MG63 (cell line): ENCODE data around the gene FARP1. TPM values are rescaled to one million over a fixed set of nuclear protein-coding genes. Genes with fewer than 3 reads are reported as not detected.
A peak's percentile ranks its signal among the peaks of the same experiment; 100 is the strongest.

ENCODE experiments used
- DNase-seq: peaks from one replicate; pipeline ENCODE4 v3.0.0-alpha.2; 2020
- H3K27me3 ChIP-seq: fragments of 250-450 bp; sonication (Bioruptor Pico); 2 replicates; pipeline ENCODE4 v1.5.1; 2020; ENCODE audit warnings: mild to moderate bottlenecking, moderate library complexity
- H3K36me3 ChIP-seq: fragments of 250-450 bp; sonication (Bioruptor Pico); 2 replicates; pipeline ENCODE4 v1.5.1; 2020; ENCODE audit warnings: mild to moderate bottlenecking, moderate library complexity
- H3K4me3 ChIP-seq: fragments of 250-450 bp; sonication (Bioruptor Pico); 2 replicates; pipeline ENCODE4 v1.5.1; 2020; ENCODE audit warnings: mild to moderate bottlenecking, moderate library complexity
- H3K9me3 ChIP-seq: fragments of 250-450 bp; sonication (Bioruptor Pico); 2 replicates; pipeline ENCODE4 v1.5.1; 2020; ENCODE audit warnings: mild to moderate bottlenecking, moderate library complexity
- total RNA-seq: library from RNA; depleted of rRNA; stranded (reverse); fragments of >200 nt; shearing (Covaris generic); gene quantifications from 2 replicates; pipeline ENCODE4 v1.2.3, GENCODE V29; 2014; ENCODE audit warnings: low replicate concordance

The FARP1 gene
- total RNA-seq, 1 experiment from 2014 or later = 16.0 TPM

DNA sequence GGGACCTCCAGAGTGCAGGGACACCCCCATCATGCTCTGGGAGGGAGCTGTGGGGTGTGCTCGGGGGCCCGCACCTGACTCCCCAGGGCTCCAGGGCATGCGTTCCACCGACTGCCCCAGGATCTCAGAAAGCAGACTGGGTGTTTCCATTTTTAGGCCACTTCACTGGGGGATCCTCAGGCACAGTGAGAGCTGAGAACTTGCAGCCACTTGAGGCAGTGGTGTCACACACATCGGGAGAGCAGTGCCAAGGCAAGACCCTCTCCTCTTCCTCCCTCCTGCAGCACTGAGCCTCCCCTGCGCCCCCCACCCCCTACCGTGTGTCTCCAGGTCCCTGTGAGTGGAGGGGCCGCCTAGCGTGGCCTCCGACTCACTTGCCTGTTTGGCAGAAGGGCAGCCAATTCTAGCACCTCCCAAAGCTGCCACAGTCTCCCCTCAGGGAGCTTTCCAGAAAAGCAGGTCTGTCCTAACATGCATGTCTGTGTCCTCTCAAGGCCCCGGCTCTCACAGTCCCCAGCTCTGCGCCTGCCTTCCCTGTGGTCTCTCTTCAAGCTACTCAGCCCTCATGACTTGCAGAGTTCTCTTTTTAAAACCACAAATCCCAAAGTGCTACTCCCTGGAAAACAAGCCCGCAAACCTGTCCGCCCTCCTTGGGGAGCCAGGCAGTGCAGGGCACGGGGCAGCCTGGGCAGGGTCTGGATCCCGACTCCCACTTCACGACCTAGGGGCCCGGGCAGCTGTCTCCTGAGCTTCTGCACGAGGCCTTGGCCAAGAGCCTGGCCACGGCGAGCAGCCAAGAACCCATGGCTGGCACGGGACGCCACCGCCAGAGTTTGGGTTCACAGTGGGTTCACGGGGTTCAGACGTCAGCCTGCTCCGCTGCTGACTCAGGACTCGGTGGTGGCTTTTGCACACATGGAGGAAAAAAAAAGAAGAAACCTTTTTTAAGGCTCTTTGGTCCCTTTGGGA lies 339.9 kb downstream of the FARP1 start:
- peaks cover 9% of the 10 kb centered on the region for H3K36me3 ChIP-seq
- H3K27me3 ChIP-seq = no peaks in the 10 kb centered on the region
- peak; percentile 87 for DNase-seq
- no peak overlapping the region for H3K4me3 ChIP-seq
- no peaks in the 10 kb centered on the region for H3K9me3 ChIP-seq

DNA sequence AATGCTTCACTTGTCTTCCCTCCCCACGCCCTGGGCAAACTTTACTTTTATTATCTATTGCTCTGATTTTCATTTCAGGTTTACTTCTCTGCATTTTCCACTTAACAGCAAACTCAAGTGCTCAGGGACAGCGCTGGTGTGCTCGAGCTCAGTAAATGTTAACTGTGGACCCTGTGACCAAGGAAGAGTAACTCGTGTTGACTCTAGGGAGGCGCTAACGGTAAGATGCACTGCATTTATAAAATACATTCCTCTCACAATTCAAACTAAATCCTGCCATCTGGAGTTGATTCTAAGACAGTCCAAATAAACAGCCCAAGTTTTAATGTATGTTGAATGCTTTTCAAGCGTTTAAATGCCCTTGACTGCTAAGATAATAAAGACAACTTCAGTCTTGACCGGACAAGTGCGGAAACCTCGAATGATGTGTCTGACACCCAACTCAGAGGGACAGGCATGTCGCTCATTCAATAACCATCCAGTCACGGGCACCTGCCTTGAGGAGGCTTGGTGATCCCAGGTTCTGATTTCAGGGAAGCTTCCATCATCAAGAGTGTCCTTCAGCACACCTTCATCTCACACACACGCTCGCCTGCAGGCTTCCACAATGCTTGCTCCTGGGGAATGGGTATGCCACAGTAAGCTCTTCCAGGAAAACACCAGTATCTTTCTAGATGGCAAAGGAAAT lies 340.9 kb downstream of the FARP1 start:
- Histone ChIP-seq H3K27me3 (no peaks in the 10 kb centered on the region), H3K4me3 (no peak overlapping the region), H3K9me3 (no peaks in the 10 kb centered on the region), H3K36me3 (peaks cover 9% of the 10 kb centered on the region)
- DNase-seq = no peak

DNA sequence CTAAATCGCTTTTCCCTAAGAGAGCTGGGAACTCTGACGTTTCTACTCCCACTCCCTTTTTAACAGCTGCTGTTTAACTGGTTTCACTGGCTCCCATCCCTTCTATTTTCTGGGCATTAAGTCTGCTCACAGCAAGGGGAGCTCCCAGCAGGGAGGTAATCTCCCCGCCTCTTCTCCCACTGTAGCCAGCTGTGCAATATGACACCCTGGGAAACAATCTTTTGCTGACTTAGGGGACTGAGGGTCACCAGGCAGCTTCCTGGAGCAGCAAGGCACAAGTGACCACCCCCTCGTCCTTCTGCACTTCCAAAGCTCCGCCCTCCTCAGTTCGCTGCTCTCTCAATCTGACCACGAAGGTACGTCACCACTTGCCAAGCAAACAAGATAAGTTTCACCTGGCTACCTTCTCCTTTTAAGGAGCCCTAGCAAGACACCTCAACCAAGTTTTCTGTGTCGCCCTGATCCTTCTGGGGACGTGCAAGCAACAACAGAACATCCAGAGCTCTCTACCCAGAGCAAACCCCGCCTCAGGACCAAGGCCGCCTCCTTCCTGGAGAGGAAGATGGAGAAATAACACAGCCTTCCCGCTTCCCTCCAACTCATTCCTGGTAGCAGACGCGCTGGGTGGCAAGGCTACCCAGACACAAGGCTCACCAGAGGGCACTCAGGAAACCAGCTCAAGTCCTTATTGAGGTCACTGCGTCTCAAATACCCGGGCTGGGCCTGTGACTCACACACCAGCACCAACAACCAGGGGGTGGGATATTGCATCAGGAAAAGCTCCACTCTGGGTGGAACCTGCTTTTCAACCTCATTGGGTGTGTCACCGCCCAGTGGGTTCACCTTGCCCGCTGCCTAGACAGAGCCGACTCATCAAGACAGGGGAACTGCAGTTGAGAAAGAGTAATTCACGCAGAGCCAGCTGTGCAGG lies 341.7 kb downstream of the FARP1 start:
- no peaks in the 10 kb centered on the region for H3K9me3 ChIP-seq

DNA sequence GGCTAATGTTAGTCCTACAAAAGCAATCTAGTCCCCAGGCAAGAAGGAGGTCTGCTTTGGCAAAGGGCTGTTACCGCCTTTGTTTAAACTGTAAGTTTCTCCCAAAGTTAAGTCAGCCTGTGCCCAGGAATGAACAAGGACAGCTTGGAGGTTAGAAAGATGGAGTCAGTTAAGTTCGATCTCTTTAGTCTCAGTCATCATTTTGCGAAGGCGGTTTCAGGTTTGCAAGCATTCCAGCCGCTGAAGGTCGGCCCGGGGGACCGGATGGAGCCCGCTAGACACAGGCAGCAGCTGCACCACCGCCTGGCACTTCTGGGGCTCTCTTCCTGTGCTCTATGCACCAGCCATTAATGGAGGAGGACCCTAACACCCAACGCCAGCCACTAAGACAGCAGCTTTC lies 342.7 kb downstream of the FARP1 start:
- H3K4me3 ChIP-seq = no peak overlapping the region
- DNase-seq = no peak
- H3K36me3 ChIP-seq = peaks cover 9% of the 10 kb centered on the region
- no peaks in the 10 kb centered on the region for H3K9me3 ChIP-seq
- no peaks in the 10 kb centered on the region for H3K27me3 ChIP-seq

More for the DNA sequence above, 341.7 kb downstream of the FARP1 start:
- no peaks in the 10 kb centered on the region for H3K27me3 ChIP-seq
- H3K4me3 ChIP-seq = no peak overlapping the region
- peaks cover 9% of the 10 kb centered on the region for H3K36me3 ChIP-seq
- DNase-seq = peak; percentile 96

- no peak for DNase-seq
- Histone ChIP-seq H3K27me3 (no peaks in the 10 kb centered on the region), H3K9me3 (no peaks in the 10 kb centered on the region)
Observed at GRCh38 chr13:98486412-98486811, 343.5 kb downstream of the FARP1 start.

DNA sequence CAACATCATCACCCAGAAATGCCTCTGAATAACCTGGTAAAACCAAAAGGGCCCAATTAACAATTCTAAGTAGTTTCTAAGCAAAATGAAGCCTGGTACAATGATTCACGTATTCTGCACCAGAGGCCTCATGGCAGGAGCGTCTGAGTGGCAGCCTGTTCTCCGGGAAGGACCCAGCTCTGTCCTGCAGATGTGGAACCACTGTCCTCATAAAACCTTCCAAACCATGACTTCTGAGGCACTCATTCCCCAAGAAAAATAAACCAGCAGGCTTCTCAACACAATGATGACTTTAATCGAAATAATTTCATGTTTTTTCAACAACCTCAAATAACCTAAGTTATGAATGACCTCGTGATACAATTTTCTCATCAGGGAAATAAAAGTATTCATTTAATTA lies 344.1 kb downstream of the FARP1 start:
- DNase-seq = no peak

More at GRCh38 chr13:98486412-98486811, 343.5 kb downstream of the FARP1 start:
- H3K4me3 ChIP-seq = no peak overlapping the region
- H3K36me3 ChIP-seq = peaks cover 3% of the 10 kb centered on the region

GRCh38 chr13:98487522-98487921 lies 344.6 kb downstream of the FARP1 start:
- no peak for DNase-seq
- no peaks in the 10 kb centered on the region; the same call in 1 of the 2 replicates for H3K36me3 ChIP-seq
- no peaks in the 10 kb centered on the region for H3K27me3 ChIP-seq
- no peaks in the 10 kb centered on the region for H3K9me3 ChIP-seq
- no peak overlapping the region for H3K4me3 ChIP-seq

More for the DNA sequence above, 344.1 kb downstream of the FARP1 start:
- H3K27me3 ChIP-seq = no peaks in the 10 kb centered on the region
- no peaks in the 10 kb centered on the region for H3K9me3 ChIP-seq
- no peak overlapping the region for H3K4me3 ChIP-seq
- no peaks in the 10 kb centered on the region; the same call in 1 of the 2 replicates for H3K36me3 ChIP-seq

- Histone ChIP-seq H3K4me3 (no peak overlapping the region), H3K9me3 (no peaks in the 10 kb centered on the region), H3K27me3 (no peaks in the 10 kb centered on the region), H3K36me3 (no peaks in the 10 kb centered on the region; the same call in 1 of the 2 replicates)
- DNase-seq = no peak
Observed at GRCh38 chr13:98488736-98489135, 345.8 kb downstream of the FARP1 start.

- Histone ChIP-seq H3K27me3 (no peaks in the 10 kb centered on the region), H3K4me3 (no peak overlapping the region), H3K36me3 (no peaks in the 10 kb centered on the region; the same call in 1 of the 2 replicates), H3K9me3 (no peaks in the 10 kb centered on the region)
- DNase-seq = no peak
Observed at GRCh38 chr13:98489446-98490194, 346.7 kb downstream of the FARP1 start.

GRCh38 chr13:98490195-98490836 lies 347.4 kb downstream of the FARP1 start:
- H3K36me3 ChIP-seq = no peaks in the 10 kb centered on the region; the same call in 1 of the 2 replicates
- DNase-seq = no peak
- no peaks in the 10 kb centered on the region for H3K27me3 ChIP-seq
- H3K4me3 ChIP-seq = no peak overlapping the region
- no peaks in the 10 kb centered on the region for H3K9me3 ChIP-seq

DNA sequence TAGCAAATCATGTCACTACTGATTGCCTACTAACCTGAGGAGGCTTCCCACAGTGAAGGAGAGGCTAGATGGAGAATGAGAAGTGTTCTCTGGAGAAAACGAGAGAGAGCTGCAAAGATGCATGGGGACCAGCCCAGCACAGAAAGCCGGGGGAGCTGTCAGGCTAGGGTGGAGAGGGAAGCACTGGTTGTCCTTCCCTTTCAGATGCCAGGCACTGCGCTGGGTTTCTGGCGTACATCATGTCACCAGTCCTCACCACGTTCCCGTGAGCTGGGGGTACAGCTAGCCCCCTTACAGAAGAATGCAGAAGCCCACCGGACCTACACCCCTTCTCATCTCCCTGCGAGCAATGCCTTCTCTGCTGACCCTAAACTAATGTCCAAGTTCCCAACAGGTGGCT lies 348.0 kb downstream of the FARP1 start:
- Histone ChIP-seq H3K4me3 (no peak overlapping the region), H3K27me3 (no peaks in the 10 kb centered on the region), H3K9me3 (no peaks in the 10 kb centered on the region), H3K36me3 (no peaks in the 10 kb centered on the region; the same call in 1 of the 2 replicates)
- DNase-seq = no peak

GRCh38 chr13:98492335-98493041 lies 349.6 kb downstream of the FARP1 start:
- Histone ChIP-seq H3K4me3 (no peak overlapping the region), H3K27me3 (no peaks in the 10 kb centered on the region), H3K9me3 (no peaks in the 10 kb centered on the region), H3K36me3 (no peaks in the 10 kb centered on the region; the same call in none of the 2 replicates)
- DNase-seq = no peak

- Histone ChIP-seq H3K9me3 (no peaks in the 10 kb centered on the region), H3K36me3 (peaks cover 2% of the 10 kb centered on the region), H3K4me3 (no peak overlapping the region), H3K27me3 (no peaks in the 10 kb centered on the region)
- DNase-seq = no peak
Observed at GRCh38 chr13:98493042-98493712, 350.3 kb downstream of the FARP1 start.

- no peaks in the 10 kb centered on the region for H3K9me3 ChIP-seq
- H3K27me3 ChIP-seq = no peaks in the 10 kb centered on the region
- peaks cover 7% of the 10 kb centered on the region for H3K36me3 ChIP-seq
- DNase-seq = no peak
- no peak overlapping the region for H3K4me3 ChIP-seq
Observed at GRCh38 chr13:98494769-98495168, 351.9 kb downstream of the FARP1 start.
